A549 (cell line): Measurements from ENCODE around the gene VEZT. TPM values are rescaled to one million over a fixed set of nuclear protein-coding genes. Genes with fewer than 3 reads are reported as not detected.
A peak's percentile ranks its signal among the peaks of the same experiment; 100 is the strongest.

ENCODE experiments used
- ATAC-seq, 2 experiments: fragments of 200-7000 bp in 1 of 2; fragments of >200 bp in 1 of 2; cut with Nextera tagmentation in 1 of 2; cut with Tn5 transposase in 1 of 2; 3 replicates each; pipeline versions ENCODE4 v1.8.0 to v1.9.1; 2018 to 2020; ENCODE audit warnings: mild to moderate bottlenecking in 1 of 2, moderate library complexity in 1 of 2
- CTCF ChIA-PET: fragments of 300-600 bp; sonication (Branson Sonifier 250); formaldehyde crosslinking; extraction: SDS; loops from one replicate; lab custom pipeline; 2021; ENCODE audit warnings: antibody characterized with exemption, inconsistent platforms; lab: Yijun Ruan, JAX
- POLR2A ChIA-PET: fragments of 350-600 bp; formaldehyde crosslinking; extraction: SDS; loops from one replicate; lab custom pipeline; 2021; ENCODE audit warnings: antibody characterized with exemption, inconsistent platforms; lab: Yijun Ruan, JAX
- DNase-seq, 2 experiments: peaks; one replicate each; pipeline versions ENCODE4 v3.0.0 to v3.0.0-alpha.2; 2011 to 2016; ENCODE audit warnings: low read depth in 1 of 2, low spot score in 1 of 2
- FAIRE-seq: peaks from 2 replicates; lab custom pipeline; 2011; peaks lifted over from hg19 to GRCh38; lab: Jason Lieb, UNC
- H3K27ac ChIP-seq, 2 experiments: fragments of >200 bp; sonication (Bioruptor Twin); formaldehyde crosslinking; 3 replicates each; pipeline ENCODE4 v1.5.1; 2016 to 2017
- H3K4me1 ChIP-seq: fragments of >200 bp; sonication (Bioruptor Twin); formaldehyde crosslinking; 3 replicates; pipeline ENCODE4 v1.6.1; 2016
- H3K4me2 ChIP-seq: fragments of >200 bp; sonication (Bioruptor Twin); formaldehyde crosslinking; 3 replicates; pipeline ENCODE4 v1.6.1; 2016
- H3K4me3 ChIP-seq: fragments of >200 bp; sonication (Bioruptor Twin); formaldehyde crosslinking; 3 replicates; pipeline ENCODE4 v1.5.1; 2016
- H3K9me3 ChIP-seq: fragments of >200 bp; sonication (Bioruptor Twin); formaldehyde crosslinking; 3 replicates; pipeline ENCODE4 v1.6.1; 2016
- ATOH8 ChIP-seq: fragments of 250-450 bp; sonication (Bioruptor Pico); IDR thresholded peaks from 2 replicates; pipeline ENCODE4 v1.5.0; 2020; ENCODE audit warnings: low read depth, mild to moderate bottlenecking, moderate library complexity
- CHD2 ChIP-seq: fragments of 150-350 bp; IDR thresholded peaks from 2 replicates; pipeline ENCODE4 v1.6.1; 2014; ENCODE audit warnings: low read length; ENCODE audit not compliant: partially characterized antibody
- CHD4 ChIP-seq: fragments of 200-600 bp; sonication (generic); IDR thresholded peaks from 2 replicates; pipeline ENCODE4 v1.6.1; 2016; ENCODE audit warnings: antibody characterized with exemption, mild to moderate bottlenecking, borderline replicate concordance
- E2F6 ChIP-seq: IDR thresholded peaks from 2 replicates; pipeline ENCODE4 v1.6.1; 2012; ENCODE audit warnings: low read depth, borderline replicate concordance
- ESRRA ChIP-seq: fragments of 150-350 bp; IDR thresholded peaks from 2 replicates; pipeline ENCODE4 v1.6.1; 2014; ENCODE audit warnings: mild to moderate bottlenecking, low read length, borderline replicate concordance
- FOSL2 ChIP-seq, 2 experiments: fragments of 450-650 bp in 1 of 2; fragments of >200 bp in 1 of 2; sonication (Bioruptor Twin) in 1 of 2; formaldehyde crosslinking; IDR thresholded peaks; 2 replicates each; pipeline versions ENCODE4 v1.5.0 to v1.6.1; 2016 to 2020; ENCODE audit warnings: mild to moderate bottlenecking in 1 of 2, moderate library complexity in 1 of 2
- FOXS1 ChIP-seq: fragments of 250-450 bp; sonication (Bioruptor Pico); IDR thresholded peaks from 2 replicates; pipeline ENCODE4 v1.5.0; 2020; ENCODE audit warnings: mild to moderate bottlenecking, moderate library complexity
- HDAC2 ChIP-seq: fragments of 200-600 bp; sonication (generic); IDR thresholded peaks from 2 replicates; pipeline ENCODE4 v1.6.1; 2016
- HES2 ChIP-seq: fragments of >200 bp; sonication (Bioruptor Twin); formaldehyde crosslinking; IDR thresholded peaks from 2 replicates; pipeline ENCODE4 v1.6.1; 2016
- HEYL ChIP-seq: fragments of 250-450 bp; sonication (Bioruptor Pico); IDR thresholded peaks from 2 replicates; pipeline ENCODE4 v1.8.0; 2021; ENCODE audit warnings: mild to moderate bottlenecking, moderate library complexity
- HMGXB4 ChIP-seq: fragments of 250-450 bp; sonication (Bioruptor Pico); IDR thresholded peaks from 2 replicates; pipeline ENCODE4 v1.5.0; 2021; ENCODE audit warnings: mild to moderate bottlenecking, moderate library complexity, borderline replicate concordance
- HOXB13 ChIP-seq: fragments of 250-450 bp; sonication (Bioruptor Pico); IDR thresholded peaks from 2 replicates; pipeline ENCODE4 v1.5.0; 2020; ENCODE audit warnings: low read depth, mild to moderate bottlenecking, moderate library complexity
- HOXB5 ChIP-seq: fragments of 250-450 bp; sonication (Bioruptor Pico); IDR thresholded peaks from 2 replicates; pipeline ENCODE4 v1.5.0; 2020; ENCODE audit warnings: mild to moderate bottlenecking, moderate library complexity
- JUNB ChIP-seq: fragments of >200 bp; sonication (Bioruptor Twin); formaldehyde crosslinking; IDR thresholded peaks from 2 replicates; pipeline ENCODE4 v1.6.1; 2016
- KDM5A ChIP-seq: fragments of 200-600 bp; sonication (generic); IDR thresholded peaks from 2 replicates; pipeline ENCODE4 v1.6.1; 2016; ENCODE audit warnings: antibody characterized with exemption, mild to moderate bottlenecking
- MAZ ChIP-seq: fragments of 150-350 bp; IDR thresholded peaks from 2 replicates; pipeline ENCODE4 v1.6.1; 2014; ENCODE audit warnings: antibody characterized with exemption, low read depth, low read length, borderline replicate concordance
- MYC ChIP-seq: IDR thresholded peaks from 2 replicates; pipeline ENCODE4 v1.6.1; 2012; ENCODE audit warnings: mild to moderate bottlenecking, inconsistent platforms, low read length, improper control_type of control experiment, borderline replicate concordance
- POLR2AphosphoS2 ChIP-seq: conservative IDR thresholded peaks from 2 replicates; pipeline ENCODE4 v1.6.1; 2012; ENCODE audit warnings: low read length, improper control_type of control experiment, inconsistent platforms
- RCOR1 ChIP-seq: fragments of 150-350 bp; IDR thresholded peaks from 2 replicates; pipeline ENCODE4 v1.6.1; 2014; ENCODE audit warnings: antibody characterized with exemption, low read length, low read depth
- RFX5 ChIP-seq: fragments of 450-650 bp; IDR thresholded peaks from 2 replicates; pipeline ENCODE4 v1.7.1; 2014; ENCODE audit warnings: antibody characterized with exemption, mild to moderate bottlenecking, moderate library complexity
- SMC3 ChIP-seq: fragments of >200 bp; sonication (Bioruptor Twin); formaldehyde crosslinking; IDR thresholded peaks from 3 replicates; pipeline ENCODE4 v1.6.1; 2018; ENCODE audit warnings: inconsistent platforms
- TFCP2L1 ChIP-seq: fragments of 250-450 bp; sonication (Bioruptor Pico); IDR thresholded peaks from 2 replicates; pipeline ENCODE4 v1.5.0; 2021; ENCODE audit warnings: mild to moderate bottlenecking
- TP53 ChIP-seq: fragments of 250-450 bp; sonication (Bioruptor Pico); IDR thresholded peaks from 2 replicates; pipeline ENCODE4 v1.5.0; 2021; ENCODE audit warnings: mild to moderate bottlenecking, moderate library complexity
- USF2 ChIP-seq: fragments of 450-650 bp; IDR thresholded peaks from 2 replicates; pipeline ENCODE4 v1.6.1; 2014; ENCODE audit warnings: antibody characterized with exemption
- ZFP36 ChIP-seq: fragments of 450-650 bp; IDR thresholded peaks from 2 replicates; pipeline ENCODE4 v1.6.1; 2014; ENCODE audit warnings: borderline replicate concordance; ENCODE audit not compliant: partially characterized antibody
- ZNF302 ChIP-seq: fragments of 250-450 bp; sonication (Bioruptor Pico); IDR thresholded peaks from 2 replicates; pipeline ENCODE4 v1.9.0; 2021; ENCODE audit warnings: inconsistent platforms, mild to moderate bottlenecking, moderate library complexity
- WGBS: methylation state at CpG from one replicate; pipeline ENCODE4 v1.1.6; 2017; ENCODE audit errors: missing lambda C conversion rate; 5-methylcytosine and 5-hydroxymethylcytosine counted together
- polyA plus RNA-seq, 4 experiments: library from polyadenylated mRNA; depleted of rRNA in 3 of 4; stranded (reverse); fragments of >200 nt; fragmentation: RNase III in 1 of 4; extraction: RNeasy Plus Mini Kit Qiagen cat#74134 plus additional on column Dnase treatment in 1 of 4; gene quantifications; 2 replicates in 3 of 4; 3 replicates in 1 of 4; pipeline ENCODE4 v1.2.3, GENCODE V29; 2011 to 2017

The VEZT gene
- polyA plus RNA-seq, 2 of the 4 experiments (the other 2 are of a cell fraction): 87.1 to 259 TPM

GRCh38 chr12:95337146-95337545, 119.5 kb downstream of the VEZT start (continued):
- no peak for TF ChIP-seq E2F6

GRCh38 chr12:95339086-95339788, 121.6 kb downstream of the VEZT start:
- no peak overlapping the region for H3K4me3 ChIP-seq
- TF ChIP-seq HDAC2 (no peak), ATOH8 (CRISPR knock-in tag) (no peak), USF2 (no peak), CHD4 (no peak), ZFP36 (peak; percentile 36), FOXS1 (no peak), MAZ (no peak), HOXB13 (no peak), JUNB (no peak)
- WGBS: 84% methylated on average over 2 of the region's 2 CpGs
- peaks cover 45% of the 10 kb centered on the region for H3K4me1 ChIP-seq
- peak overlapping the region; percentile 29 to 55; a peak in 5 of 6 replicates for H3K27ac ChIP-seq
- H3K4me2 ChIP-seq: no peak overlapping the region
- ATAC-seq: no peak
- DNase-seq: no peak
- 0 out of 3 replicates have a peak, but pooled peaks cover 2% of the 10 kb centered on the region for H3K9me3 ChIP-seq
- ChIA-PET POLR2A (interaction anchor here (1.7 kb wide), 1 partner anchor 134 kb away, joined by 5 read pairs; the partner anchor contains the start of gene METAP2), CTCF (interaction anchor here (0.5 to 4.0 kb wide), 14 partner anchors 11 to 831 kb away, joined by 3 to 22 read pairs (median 3); partner anchors contain the start of genes FGD6, NR2C1 and VEZT)
- FAIRE-seq: no peak

- ChIA-PET POLR2A (no interaction called here), CTCF (interaction anchor here (1.2 to 2.9 kb wide), 3 partner anchors 9 to 230 kb away, joined by 3 to 12 read pairs (median 4); no protein-coding TSS in a partner anchor)
- WGBS: 94% methylated on average over 1 of the region's 1 CpG
- TF ChIP-seq ESRRA (no peak), CHD2 (no peak), ZNF302 (CRISPR knock-in tag) (no peak), RFX5 (no peak), MYC (no peak), RCOR1 (no peak), HEYL (CRISPR knock-in tag) (no peak), POLR2AphosphoS2 (no peak), HES2 (no peak), FOXS1 (no peak), KDM5A (no peak), FOSL2 (IDR thresholded peaks at IDR 0.05) (no peak), FOSL2 (CRISPR knock-in tag; IDR thresholded peaks at IDR 0.05) (no peak), HOXB5 (CRISPR knock-in tag) (no peak), TFCP2L1 (no peak), TP53 (CRISPR knock-in tag) (no peak), SMC3 (no peak), HMGXB4 (CRISPR knock-in tag) (no peak), MAZ (no peak)
- H3K27ac ChIP-seq: peak overlapping the region in 1 of 2 experiments; percentile 73; a peak in 2 of 6 replicates
- 0 out of 3 replicates have a peak, but pooled peaks cover 2% of the 10 kb centered on the region for H3K9me3 ChIP-seq
- FAIRE-seq (no peak), DNase-seq (no peak), ATAC-seq (no peak)
- no peak overlapping the region for H3K4me2 ChIP-seq
- peaks cover 19% of the 10 kb centered on the region; the same call in 2 of the 3 replicates for H3K4me1 ChIP-seq
- H3K4me3 ChIP-seq: no peak overlapping the region
Observed at GRCh38 chr12:95342008-95342407, 124.4 kb downstream of the VEZT start.
